ENCODE measurements around the gene SULT4A1.

Gene SULT4A1

GRCh38 chr22:43827003-43827735 lies 35.1 kb downstream of the SULT4A1 start:
- no peak for DNase-seq

GRCh38 chr22:43826142-43827002 lies 35.9 kb downstream of the SULT4A1 start:
- DNase-seq = peak; percentile 67

GRCh38 chr22:43825651-43826050 lies 36.7 kb downstream of the SULT4A1 start:
- DNase-seq = no peak

- DNase-seq = no peak
Observed at GRCh38 chr22:43824724-43825420, 37.4 kb downstream of the SULT4A1 start.

GRCh38 chr22:43823911-43824665 lies 38.2 kb downstream of the SULT4A1 start:
- no peak for DNase-seq

- DNase-seq = no peak
Observed at GRCh38 chr22:43823353-43823908, 38.9 kb downstream of the SULT4A1 start.

- no peak for DNase-seq
Observed at GRCh38 chr22:43821606-43822425, 40.5 kb downstream of the SULT4A1 start.

- DNase-seq = no peak
Observed at GRCh38 chr22:43820651-43821305, 41.5 kb downstream of the SULT4A1 start.

GRCh38 chr22:43819931-43820640 lies 42.2 kb downstream of the SULT4A1 start:
- DNase-seq = no peak

GRCh38 chr22:43819421-43819921 lies 42.8 kb downstream of the SULT4A1 start:
- no peak for DNase-seq

GRCh38 chr22:43818981-43819380 lies 43.3 kb downstream of the SULT4A1 start:
- no peak for DNase-seq

- DNase-seq = no peak
Observed at GRCh38 chr22:43817402-43817801, 44.9 kb downstream of the SULT4A1 start.

GRCh38 chr22:43814264-43814663 lies 48.0 kb downstream of the SULT4A1 start:
- no peak for DNase-seq

- no peak for DNase-seq
Observed at GRCh38 chr22:43812890-43813289, 49.4 kb downstream of the SULT4A1 start.

- peak; percentile 96 for DNase-seq
Observed at GRCh38 chr22:43812149-43812842, 50.0 kb downstream of the SULT4A1 start, which contains the start of gene EFCAB6. TSS of gene EFCAB6 (minus strand) at chr22:43812305. CDS start at chr22:43782318, 29,987 bp downstream.

- no peak for DNase-seq
Observed at GRCh38 chr22:43811777-43812148, 50.5 kb downstream of the SULT4A1 start.

GRCh38 chr22:43802897-43803495 lies 59.3 kb downstream of the SULT4A1 start:
- no peak for DNase-seq

- no peak for DNase-seq
Observed at GRCh38 chr22:43800970-43801369, 61.3 kb downstream of the SULT4A1 start.

GRCh38 chr22:43798492-43798891 lies 63.8 kb downstream of the SULT4A1 start:
- no peak for DNase-seq

Data from femur (tissue), 1 donor.